ENCODE data around the gene C1QTNF5.
A peak's percentile ranks its signal among the peaks of the same experiment; 100 is the strongest.
"Not testable (repeated sequence)": the region's sequence is repeated elsewhere in the genome, so short reads cannot be mapped to it uniquely, and the experiment has no call there.

C1QTNF5 gene

GRCh38 chr11:119340335-119341221 is at the start of gene C1QTNF5:
Gene C1QTNF5 (minus strand): TSS chr11:119340883. CDS start chr11:119340397, 486 bp downstream.
- no peak for DNase-seq (ENCODE audit: low spot score)

GRCh38 chr11:119389611-119390254 is 49.0 kb upstream of the C1QTNF5 start:
- no peak for DNase-seq (ENCODE audit: low spot score)

GRCh38 chr11:119388103-119388502 is 47.4 kb upstream of the C1QTNF5 start:
- no peak for DNase-seq (ENCODE audit: low spot score)

DNA sequence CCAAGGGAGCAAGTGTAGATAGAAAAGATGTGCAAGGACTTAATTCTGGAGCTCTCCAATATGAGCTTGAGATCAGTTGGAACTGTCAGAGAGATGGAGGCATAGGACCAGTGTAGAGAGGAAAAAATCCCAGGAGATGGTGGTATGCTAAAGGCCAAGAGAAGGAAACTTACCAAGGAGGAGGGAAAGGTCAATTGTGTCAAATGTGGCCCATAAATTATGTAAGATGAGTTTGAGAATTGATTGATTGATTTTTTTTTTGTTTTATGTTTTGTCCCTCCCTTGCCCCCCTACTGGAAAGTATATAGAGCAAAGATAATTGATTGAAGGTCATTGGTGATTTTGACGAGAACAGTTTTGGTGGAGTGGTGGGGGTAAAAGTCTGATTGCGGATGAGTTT is 43.6 kb upstream of the C1QTNF5 start:
- no peak for DNase-seq (ENCODE audit: low spot score)

GRCh38 chr11:119382513-119382912 is 41.8 kb upstream of the C1QTNF5 start:
- DNase-seq (ENCODE audit: low spot score): not testable (repeated sequence)

DNA sequence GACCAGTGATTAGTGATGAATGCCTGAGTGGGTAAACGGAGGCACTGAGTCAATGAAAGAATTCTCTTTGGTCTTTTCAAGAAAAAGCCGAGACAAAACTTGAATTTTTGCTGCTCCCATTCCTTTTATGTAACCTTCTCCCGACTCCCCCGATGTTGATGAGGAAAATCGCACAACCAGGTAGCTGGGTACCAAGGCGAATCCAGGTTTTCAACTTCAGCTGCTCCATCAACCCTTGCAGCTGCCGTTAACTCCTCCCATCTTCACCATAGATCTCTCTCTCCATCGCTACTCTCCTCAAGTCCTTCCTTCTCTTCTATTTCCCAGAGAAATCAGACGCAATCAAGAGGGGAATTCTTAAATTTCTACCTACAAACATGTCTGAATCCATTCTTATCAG is 41.4 kb upstream of the C1QTNF5 start:
- DNase-seq (ENCODE audit: low spot score): no peak

- peak; percentile 94 for DNase-seq (ENCODE audit: low spot score)
Observed at GRCh38 chr11:119381181-119381988, 40.7 kb upstream of the C1QTNF5 start, which contains the start of gene USP2. Gene USP2 (minus strand): TSS chr11:119381690. CDS start chr11:119373480, 8,210 bp downstream.

GRCh38 chr11:119380827-119381180 is 40.1 kb upstream of the C1QTNF5 start:
- DNase-seq (ENCODE audit: low spot score): no peak

- no peak for DNase-seq (ENCODE audit: low spot score)
Observed at GRCh38 chr11:119380160-119380826, 39.6 kb upstream of the C1QTNF5 start.

GRCh38 chr11:119378851-119379465 is 38.3 kb upstream of the C1QTNF5 start:
- no peak for DNase-seq (ENCODE audit: low spot score)

- no peak for DNase-seq (ENCODE audit: low spot score)
Observed at GRCh38 chr11:119377961-119378667, 37.4 kb upstream of the C1QTNF5 start.

DNA sequence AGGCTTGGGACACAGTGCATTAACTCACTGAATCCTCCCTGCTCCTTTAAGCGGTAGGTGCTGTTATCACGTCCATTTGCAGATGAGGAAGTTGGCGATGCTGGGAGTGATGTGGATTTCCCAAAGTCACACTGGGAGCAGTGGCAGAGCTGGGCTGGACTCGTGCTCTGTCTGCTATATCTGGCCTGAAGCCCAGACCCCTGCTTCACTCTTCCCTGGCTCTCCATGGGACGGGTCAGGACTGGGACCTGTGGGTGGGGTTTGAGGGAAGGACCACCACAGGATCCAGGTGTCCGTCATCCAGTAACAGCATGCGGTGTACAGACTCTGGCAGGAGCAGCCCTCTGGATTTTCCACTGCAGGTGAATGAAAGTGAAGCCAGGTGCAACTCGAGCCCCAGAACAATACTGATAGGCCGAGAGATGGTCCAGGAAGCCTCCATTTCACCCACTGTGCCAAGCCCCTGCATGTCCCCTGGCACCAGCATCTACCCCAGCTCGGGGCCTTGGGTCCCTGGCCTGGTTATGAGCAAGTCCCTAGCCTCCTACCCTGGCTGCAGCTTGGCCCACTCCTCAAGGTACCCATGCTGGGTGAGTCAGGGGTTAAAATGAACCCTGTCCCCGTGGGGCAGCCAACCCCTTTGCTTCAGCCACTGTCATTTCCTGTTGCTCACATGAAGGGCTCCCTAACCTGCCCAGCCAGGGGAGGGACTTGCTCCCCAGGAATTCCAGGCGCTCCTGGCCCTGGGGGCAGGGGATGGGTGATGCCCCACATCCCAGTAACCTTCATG is 36.6 kb upstream of the C1QTNF5 start:
- DNase-seq (ENCODE audit: low spot score): no peak

DNA sequence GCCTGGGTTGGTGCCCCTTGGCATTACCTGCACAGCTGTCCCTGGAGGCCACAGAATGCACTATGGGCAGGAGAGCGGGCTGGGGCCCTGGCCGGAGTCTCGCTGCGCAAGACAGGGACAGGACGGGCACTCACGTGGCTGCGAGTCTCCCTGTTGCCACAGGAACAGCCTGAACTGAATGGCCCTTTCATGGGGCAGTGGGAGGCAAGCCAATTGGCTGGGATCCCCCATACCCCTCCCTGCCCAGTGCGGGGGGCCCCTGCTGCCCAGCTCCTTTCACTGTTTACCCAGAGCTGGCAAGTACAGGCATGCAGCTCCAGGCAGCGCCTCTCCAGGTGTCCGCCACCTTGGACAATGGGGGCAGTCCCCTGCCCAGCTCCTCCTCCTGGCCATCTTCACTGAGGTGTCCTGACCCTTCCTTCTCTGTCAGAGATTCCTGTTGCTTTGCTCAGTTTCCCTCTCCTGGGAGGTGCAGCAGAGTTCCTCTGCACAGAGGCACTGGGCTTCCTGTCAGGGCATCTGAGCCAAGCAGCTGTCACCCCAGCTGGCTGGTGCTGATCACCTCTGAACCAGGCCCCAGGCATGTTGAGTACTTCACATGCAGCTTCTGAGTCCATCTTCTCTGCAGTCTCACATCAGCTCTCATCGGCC is 35.6 kb upstream of the C1QTNF5 start:
- no peak for DNase-seq (ENCODE audit: low spot score)

GRCh38 chr11:119375337-119376196 is 34.9 kb upstream of the C1QTNF5 start:
- no peak for DNase-seq (ENCODE audit: low spot score)

DNA sequence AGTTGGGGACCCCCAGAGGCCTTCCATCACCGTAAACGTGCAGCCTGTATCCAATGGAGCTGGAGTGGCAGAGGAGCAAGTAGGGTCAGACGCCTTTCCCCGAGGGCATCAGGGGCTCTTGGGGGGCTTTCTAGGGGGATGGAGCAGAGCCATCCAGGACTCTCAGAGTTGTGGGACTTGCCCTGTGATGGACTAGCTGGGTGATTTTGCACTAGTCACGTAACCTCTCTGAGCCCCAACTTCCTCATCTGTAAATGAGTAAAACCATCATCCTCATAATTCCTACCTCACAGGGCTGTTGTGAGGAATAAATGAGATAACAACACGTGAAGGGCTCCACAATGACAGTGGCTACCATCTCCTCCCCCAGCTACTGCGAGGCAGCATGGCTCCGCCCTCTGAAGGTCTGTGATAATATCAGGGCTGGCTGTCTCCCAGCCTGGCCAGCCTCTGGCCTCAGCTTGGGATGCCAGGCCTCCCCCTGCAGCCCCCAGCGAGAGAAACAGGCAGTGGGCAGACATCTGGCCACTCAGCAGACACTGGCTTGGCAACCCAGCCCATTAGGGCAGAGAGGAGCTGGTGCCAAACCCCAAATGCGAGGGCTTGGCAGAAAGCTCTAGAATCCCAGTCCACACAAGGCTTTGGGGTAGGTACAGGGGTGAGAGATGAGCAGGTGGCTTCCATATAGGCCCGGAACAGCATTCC is 34.1 kb upstream of the C1QTNF5 start:
- DNase-seq (ENCODE audit: low spot score): no peak

- DNase-seq (ENCODE audit: low spot score): no peak
Observed at GRCh38 chr11:119373921-119374631, 33.4 kb upstream of the C1QTNF5 start.
